ENCODE data around the gene IZUMO4.

The IZUMO4 gene

GRCh38 chr19:2109046-2109864 lies 12.5 kb downstream of the IZUMO4 start:
- DNase-seq (ENCODE audit: low read depth): no peak

- DNase-seq (ENCODE audit: low read depth): no peak
These were observed 14.1 kb downstream of the IZUMO4 start for GRCh38 chr19:2110822-2111221.

- DNase-seq (ENCODE audit: low read depth): no peak
These were observed 14.7 kb downstream of the IZUMO4 start for GRCh38 chr19:2111425-2111824.

GRCh38 chr19:2111886-2112285 lies 15.2 kb downstream of the IZUMO4 start:
- no peak for DNase-seq (ENCODE audit: low read depth)

DNA sequence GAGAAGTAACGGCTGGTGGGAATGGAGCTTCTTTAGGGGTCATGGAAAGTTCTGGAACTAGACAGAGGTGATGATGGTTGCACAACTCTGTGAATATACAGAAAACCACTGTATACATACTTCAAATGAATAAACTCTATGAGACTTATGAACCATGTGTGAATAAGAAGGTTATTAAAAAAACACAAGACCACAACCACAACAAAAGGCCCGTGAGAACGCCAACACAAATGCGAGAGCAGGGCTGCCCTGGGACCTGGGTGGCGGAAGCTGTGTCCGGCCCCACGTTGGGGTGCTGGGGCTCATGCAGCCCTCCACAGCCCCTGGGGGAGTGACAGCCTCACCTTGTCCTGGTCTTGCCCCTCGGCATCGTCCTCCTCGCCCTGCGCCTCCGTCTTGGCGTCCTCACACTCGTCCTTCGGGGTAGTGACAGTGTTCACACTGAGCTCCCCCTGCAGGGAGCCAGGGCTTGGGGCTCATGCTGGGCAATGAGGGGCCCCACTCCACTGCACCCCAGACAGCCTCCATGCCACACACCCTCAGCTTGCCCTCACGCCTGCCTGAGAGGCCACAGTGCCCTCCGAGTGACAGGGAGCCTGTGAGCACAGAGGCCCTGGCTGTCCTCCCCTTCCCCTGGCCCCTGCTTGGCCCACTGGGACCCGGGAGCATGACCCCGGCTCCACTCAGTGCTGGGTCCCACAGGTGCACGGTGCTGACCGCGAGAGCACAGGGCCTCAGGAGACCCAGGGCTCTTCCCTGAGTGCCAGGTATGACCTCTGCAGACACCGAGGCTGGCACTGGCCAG lies 16.0 kb downstream of the IZUMO4 start:
- no peak for DNase-seq (ENCODE audit: low read depth)

DNA sequence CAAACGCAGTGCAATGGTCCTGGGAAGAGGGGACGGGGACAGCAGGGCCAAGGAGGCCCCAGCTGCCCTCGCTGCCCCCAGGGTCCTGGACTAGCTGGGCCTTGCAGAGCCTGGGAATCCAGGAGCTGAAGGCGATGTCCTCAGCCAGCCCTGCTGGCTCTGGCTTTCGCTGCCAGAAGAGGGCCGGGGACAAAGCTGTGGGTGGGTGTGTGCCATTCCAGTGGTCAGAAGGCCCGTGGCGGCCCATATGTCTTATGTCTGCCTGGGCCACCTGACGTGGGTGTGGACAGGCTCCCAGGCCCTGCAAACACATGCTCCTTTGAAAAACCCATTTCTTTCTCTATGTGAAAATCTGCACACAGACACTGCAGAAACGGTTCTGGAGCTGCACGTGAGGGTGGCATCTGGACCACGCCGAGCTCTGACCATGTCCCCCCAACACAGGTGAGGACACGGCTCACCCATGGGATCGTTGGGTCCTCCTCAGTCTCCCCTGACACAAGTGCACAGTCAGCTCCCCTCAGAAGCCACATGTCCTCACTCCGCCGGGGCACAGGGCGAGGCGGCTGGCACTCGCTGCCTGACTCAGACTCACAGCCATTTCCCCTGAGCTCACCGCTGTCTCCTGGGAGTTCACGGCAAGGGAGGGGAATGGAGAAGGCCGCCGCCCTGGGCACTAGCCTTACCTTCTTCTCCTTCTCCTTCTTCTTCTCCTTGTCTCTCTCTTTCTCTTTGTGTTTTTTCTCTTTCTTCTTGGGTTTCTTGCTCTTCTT lies 16.9 kb downstream of the IZUMO4 start:
- DNase-seq (ENCODE audit: low read depth): no peak

- DNase-seq (ENCODE audit: low read depth): no peak
These were observed 17.5 kb downstream of the IZUMO4 start for GRCh38 chr19:2114218-2114617.

- DNase-seq (ENCODE audit: low read depth): no peak
These were observed 18.1 kb downstream of the IZUMO4 start for GRCh38 chr19:2114821-2115220.

- DNase-seq (ENCODE audit: low read depth): no peak
These were observed 18.6 kb downstream of the IZUMO4 start for GRCh38 chr19:2115324-2115723.

DNA sequence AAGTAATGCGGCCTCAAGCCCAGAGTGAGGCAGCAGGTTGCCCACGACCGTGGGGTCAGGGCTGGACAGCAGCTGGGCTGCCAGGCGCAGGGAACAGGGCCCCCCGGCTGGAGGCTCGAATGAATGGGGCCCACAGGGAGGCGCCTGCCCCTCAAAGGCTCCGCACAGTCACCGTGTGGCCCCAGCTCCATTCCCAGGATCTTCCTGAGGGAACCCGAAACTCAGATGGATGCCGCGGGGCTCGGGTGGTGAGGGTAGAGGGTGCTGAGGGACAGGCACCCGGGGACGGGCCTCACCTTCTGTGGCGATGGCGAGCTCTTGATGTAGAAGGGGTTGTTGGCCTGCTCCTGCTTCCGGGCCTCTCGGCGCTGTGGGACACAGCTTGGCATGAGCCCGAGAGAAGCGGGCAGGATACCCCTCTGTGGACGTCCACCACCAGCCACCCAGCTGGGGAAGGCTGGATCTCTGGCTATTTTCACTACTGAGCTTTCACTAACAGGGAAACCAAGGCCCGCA lies 19.3 kb downstream of the IZUMO4 start:
- no peak for DNase-seq (ENCODE audit: low read depth)

DNA sequence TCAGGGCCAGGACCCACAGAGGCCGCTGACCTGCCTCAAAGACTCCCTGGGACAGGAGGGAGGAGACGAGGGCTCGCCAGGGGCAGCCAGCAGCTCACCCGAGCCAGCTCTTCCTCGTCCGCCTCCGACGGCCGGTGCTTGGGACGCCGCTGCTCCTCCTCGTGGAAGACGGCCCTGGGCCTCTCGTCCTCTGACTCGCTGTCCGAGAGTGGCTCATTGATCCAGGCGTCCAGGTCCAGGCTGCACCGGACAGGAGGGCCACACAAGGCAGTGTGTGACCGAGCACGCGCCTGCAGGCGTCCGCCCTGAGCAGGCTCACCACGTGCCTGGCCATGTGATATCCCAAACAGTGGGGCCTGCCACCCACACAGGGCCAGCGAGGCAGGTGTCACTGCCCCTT lies 19.8 kb downstream of the IZUMO4 start:
- DNase-seq (ENCODE audit: low read depth): no peak

DNA sequence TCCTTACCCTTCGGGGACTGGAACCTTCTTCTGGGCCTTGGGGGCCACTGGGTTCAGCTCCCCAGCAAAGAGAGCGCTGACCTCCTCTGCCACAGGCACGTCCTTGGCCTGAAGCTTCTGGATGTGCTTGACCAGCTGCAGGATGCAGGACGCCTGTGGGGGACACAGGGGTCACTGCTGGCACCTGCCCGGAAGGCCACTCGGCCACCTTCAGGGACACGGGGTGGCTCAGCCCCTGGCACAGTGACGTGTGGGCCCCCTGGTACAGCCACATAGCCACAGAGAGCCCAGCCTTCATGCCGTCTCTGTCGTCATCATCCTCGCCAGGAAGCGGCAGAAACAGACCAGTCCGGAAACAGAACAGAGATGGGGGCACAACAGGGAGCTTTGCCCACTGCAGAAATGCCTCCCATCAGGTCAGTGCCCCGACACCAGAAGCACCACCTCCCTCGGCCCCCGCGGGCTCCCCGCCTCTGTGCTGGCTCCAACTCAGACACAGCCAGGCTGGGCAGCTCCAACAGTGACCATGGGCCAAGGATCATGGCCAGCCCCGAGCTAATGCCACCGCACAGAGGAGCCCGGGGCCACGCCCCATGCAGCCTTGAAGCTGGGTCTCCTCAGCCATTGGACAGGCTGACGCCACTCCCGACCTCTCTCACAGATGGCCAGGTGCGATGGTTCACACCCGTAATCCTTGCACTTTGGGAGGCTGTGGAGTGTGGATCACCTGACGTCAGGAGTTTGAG lies 20.7 kb downstream of the IZUMO4 start:
- no peak for DNase-seq (ENCODE audit: low read depth)

DNA sequence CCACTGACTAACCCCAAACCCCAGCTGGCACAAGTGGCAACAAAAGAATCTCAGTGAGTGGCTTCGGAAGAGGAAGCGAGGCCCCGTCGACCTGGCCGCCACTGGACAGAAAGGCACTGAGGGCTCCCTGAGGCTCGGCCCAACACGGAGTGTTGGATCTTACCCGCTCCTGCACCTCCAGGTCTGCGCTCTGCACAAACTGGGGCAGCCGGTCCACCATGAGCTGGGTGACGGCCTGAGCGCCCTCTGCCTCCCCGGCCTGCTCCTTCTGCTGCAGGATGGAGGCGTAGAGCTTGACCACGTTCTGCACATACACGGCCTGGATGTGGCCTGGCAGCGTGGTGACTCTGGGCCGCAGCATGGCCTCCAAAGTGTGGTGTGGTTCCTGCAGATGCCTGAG lies 21.7 kb downstream of the IZUMO4 start:
- no peak for DNase-seq (ENCODE audit: low read depth)

GRCh38 chr19:2119921-2120785 lies 23.4 kb downstream of the IZUMO4 start:
- no peak for DNase-seq (ENCODE audit: low read depth)

DNA sequence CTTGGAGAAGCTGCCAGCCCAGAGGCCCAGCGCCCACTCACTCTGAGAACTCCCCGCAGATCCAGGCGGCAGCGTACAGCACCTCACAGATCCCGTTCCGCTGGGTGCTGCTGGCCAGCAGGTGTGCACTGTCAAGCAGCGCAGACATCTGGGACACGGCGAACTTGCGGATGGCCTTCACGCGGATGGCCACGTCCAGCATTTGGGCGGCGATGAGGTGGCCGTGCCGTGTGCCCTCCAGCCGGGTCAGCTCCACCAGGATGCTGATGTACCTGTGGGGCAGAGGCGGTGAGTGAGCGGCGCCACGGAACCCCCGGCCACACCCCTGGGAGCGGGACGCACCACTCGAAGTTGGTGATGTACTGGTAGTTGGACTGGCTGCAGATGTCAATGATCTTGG lies 24.1 kb downstream of the IZUMO4 start:
- no peak for DNase-seq (ENCODE audit: low read depth)

DNA sequence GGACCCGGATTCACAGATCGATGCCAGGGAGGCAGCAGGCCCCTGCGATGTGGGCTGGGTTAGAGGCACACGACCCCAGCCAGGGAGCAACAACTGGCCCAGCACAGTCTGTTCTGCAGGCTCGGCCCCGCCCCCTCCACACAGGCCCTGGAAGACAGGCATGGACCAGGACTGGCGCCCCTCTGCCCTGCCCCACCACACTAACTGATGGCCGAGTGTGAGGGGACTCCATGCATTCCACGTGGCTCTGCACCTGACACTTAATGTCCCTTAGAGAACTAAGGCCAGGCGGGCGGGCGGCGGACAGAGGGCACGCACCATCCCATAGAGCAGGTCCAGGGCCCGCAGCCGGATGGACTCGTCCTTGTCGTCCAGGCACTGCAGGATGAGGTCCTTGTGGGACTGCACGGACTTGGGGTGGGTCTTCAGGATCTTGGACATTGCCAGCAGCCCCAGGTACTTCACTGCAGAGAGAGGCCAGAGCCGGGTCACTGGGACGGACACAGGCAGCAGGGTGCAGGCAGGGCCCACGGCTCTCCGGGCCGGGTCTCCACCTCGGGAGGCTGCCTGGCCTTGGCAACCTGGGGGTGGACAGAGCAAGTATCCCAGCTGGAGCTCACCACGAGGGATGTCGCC lies 24.8 kb downstream of the IZUMO4 start:
- DNase-seq (ENCODE audit: low read depth): no peak

DNA sequence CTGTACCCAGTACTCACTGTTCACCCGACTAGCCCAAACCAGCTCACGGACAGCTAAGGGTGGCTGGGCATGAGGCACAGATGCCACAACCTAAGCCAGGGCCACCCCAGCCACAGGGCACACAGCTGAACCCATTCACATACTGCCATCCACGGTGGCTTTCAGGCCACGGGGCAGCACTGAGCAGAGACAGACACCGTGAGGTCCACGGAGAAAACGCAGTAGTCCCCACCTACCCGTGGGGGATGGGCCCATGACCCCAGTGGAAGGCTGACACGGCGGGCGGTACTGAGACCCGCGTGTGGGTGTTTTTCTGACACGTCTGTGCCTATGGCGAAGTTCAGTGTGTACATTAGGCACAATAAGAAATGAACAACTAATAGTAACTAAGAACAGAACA lies 25.5 kb downstream of the IZUMO4 start:
- no peak for DNase-seq (ENCODE audit: low read depth)

DNA sequence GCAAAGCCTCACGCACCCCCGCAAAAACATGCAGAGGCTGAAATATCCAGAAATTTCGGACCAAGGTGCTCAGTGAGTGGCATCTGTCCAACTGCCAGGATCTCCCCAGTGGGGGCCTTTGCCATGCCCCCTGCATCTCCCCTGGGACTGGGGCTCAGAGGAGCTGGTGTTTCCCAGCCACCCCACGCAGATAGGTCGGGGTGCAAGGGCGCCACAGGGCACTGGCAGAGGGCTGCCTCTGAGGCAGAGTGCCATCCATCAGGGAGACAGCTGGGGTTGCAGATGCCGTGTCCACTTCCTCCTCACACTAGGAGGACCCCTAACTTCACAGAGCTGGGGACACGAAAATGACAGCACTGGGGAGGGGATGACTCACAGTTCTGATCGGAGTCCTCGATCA lies 26.3 kb downstream of the IZUMO4 start:
- DNase-seq (ENCODE audit: low read depth): no peak

DNA sequence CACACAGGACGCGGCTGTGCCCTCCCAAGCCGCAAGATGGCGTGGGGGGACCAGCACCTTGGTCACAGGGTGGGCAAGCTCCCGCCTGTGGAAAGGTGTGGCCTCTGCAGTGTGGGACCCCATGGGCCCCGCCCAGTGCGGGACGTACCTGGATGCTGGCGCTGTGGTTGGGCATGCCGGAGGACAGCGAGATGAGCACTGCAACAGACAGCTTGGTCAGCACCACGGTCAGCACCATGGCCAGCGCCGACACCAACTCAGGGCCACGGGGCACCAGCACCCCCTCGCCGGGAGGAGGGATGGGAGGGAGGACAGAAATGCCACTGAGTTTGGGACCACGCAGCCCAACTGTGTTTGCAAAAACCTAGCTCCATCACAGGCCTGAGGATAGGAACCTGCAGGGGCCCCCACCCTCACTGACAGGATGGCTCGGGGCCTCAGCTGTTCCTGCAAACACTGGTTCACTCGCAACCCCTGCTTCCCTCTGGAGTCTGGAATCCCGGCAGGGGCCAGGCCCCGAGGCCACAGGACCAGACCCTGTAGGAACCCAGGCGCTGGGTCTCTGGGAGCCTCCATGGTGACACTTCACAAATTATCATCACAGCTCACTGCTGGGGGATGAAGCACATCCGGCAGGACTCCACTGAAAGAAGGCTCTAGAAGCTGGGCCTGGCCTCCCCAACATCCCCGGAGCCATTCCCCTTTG lies 27.1 kb downstream of the IZUMO4 start:
- no peak for DNase-seq (ENCODE audit: low read depth)
